C4-2B (cell line): ENCODE data around the gene ASGR1.

ENCODE experiments used
- CTCF ChIP-seq: fragments of 450-650 bp; conservative IDR thresholded peaks from 2 replicates; pipeline ENCODE4 v1.5.1; 2017; ENCODE audit warnings: mild to moderate bottlenecking
- ZFX ChIP-seq: fragments of 450-650 bp; IDR thresholded peaks from 2 replicates; pipeline ENCODE4 v1.6.1; 2017

- no peak for TF ChIP-seq CTCF
- no peak for TF ChIP-seq ZFX
Observed at GRCh38 chr17:7190276-7190917, 11.2 kb upstream of the ASGR1 start.
